Epithelial cell of prostate (primary cell): ENCODE measurements around the gene GHRH.

Experiments used
- DNase-seq: peaks from one replicate; pipeline ENCODE4 v3.0.0-alpha.2; 2011; ENCODE audit warnings: low read depth, low spot score
- H3K27ac ChIP-seq: fragments of 450-650 bp; 2 replicates; pipeline ENCODE4 v1.5.1; 2017; ENCODE audit warnings: mild to moderate bottlenecking

GHRH gene, protein sequence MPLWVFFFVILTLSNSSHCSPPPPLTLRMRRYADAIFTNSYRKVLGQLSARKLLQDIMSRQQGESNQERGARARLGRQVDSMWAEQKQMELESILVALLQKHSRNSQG

DNA sequence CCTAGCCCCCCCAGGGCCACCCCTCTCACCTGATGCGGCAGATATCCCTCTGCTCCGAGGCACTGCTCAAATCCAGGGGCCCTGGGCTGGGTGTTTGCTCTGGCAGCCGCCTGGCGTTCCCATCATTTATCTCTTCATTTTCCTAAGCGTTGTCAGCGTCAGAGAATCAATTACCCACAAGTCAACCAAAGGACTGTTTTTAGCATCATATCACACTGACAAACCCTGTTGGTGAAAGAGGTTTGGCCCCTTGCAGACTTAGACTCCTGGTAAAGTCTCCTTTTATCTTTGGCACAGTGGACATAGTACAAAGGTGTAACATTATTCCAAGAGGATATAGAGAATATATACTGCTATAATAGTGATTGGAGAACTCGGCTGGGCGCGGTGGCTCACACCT lies at the start of gene GHRH:
GHRH (minus strand) TSS at position 101 of the 400 bp plus-strand sequence. CDS start 4,925 bp downstream, outside the sequence.
- H3K27ac ChIP-seq: no peak within 1 kb of the TSS
- no peak for DNase-seq

DNA sequence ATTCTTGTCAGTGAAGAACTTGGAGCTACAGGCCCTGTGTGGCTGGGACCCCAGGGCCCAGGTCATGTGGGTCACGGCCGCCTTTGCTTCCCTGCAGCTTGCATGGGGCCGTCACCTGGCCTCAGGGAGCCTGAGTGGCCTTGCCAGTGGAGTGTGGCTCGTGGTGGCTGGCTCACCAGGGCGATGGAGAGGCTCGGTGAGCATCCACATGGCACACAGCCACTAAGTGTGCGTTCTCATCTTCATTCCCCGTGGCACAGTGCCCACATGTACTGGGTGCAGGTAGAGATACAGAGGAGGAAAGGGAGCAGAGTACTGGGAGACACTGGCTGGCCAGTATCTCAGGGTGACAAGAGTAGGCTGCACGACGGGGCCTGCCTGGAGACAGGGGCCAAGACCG lies 49.3 kb upstream of the GHRH start:
- no peak for DNase-seq
- no peak overlapping the region for H3K27ac ChIP-seq

GRCh38 chr20:37309936-37310590 lies 48.4 kb upstream of the GHRH start:
- DNase-seq: peak; percentile 63
- peak overlapping the region; percentile 52 for H3K27ac ChIP-seq

DNA sequence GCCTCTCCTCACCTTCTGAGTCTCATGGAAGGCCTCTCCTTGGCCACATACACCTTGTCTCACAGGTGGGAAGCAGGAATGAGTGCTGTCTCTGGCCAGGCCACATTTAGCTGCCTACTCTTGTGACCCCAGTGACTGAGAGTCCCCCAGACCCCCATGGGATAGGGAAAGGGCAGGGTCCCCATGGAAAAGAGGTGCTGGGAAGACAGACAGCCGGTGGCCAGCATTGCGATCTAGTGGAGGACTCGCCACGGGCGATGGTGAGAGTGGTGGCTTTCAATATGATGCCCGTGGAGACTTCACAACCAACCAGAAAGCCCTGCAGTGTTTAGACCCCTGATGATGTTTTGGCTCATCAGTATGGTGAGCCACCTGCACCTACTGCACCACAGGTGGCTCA lies 47.7 kb upstream of the GHRH start:
- no peak for DNase-seq
- peak overlapping the region; percentile 52 for H3K27ac ChIP-seq

DNA sequence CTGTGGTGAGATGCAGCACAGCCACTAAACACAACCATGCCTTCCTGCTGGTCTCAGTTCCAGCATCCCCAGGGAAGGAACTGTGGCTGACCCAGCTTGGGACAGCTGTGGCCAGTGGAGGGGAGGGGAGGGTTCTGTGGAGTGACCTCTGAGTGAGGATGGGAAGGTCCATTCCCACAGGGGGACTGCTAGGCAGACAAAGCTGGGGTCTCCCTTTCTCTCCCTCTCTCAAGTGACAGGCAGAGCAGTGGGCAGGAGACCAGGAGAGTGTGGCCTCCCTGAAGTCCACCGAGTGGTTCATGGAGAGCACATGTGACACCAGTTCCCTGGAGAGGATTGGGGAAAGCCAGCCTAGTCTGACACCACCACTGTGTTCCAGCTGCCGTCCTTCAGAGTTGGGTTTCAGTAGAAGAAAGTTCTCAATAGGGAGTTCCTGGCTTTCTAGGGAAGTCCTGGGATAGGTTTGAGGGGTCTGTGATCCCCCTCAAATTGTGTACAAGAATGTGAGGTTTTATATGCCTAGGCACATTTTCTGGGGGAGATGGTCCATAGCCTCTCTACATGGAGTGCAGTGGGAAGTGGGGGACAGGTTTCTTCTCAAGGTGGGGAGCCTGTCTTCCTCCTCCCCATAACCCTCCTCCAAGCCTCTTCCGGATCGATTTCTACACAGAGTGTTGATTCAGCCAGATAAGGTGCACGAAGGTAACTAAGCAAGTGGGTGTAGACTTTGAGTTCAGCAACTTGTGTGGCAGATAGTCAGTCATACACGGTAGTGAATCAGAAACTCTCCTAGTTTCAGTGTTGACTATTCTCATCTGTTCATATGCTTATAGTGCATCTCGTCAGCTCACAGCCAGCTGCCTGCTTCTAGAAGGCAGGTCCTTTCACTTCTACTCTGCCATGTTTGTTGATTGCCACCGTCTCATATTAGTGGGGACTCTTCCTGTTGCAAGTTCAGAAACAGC lies 46.8 kb upstream of the GHRH start:
- peak; percentile 61 for DNase-seq

DNA sequence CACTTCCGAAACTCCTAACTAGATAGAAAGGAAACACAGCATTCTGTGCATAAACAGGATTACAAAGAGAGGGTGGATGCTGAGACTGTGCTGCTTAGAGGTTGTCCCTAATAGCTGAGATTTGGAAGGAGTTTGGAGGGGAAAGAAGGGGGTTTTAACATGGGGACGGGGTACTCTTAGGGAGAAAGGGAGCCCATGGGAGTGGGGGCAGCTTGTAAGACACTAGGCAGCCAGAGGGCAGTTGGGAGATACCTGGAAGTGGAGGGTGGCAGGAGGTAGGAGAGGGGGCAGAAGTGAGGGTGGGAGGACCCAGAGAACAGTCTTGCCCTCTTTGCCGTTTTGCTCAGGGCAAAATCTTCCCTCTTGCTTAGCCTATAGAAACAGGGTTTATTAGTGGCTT lies 44.2 kb upstream of the GHRH start:
- DNase-seq: no peak
- H3K27ac ChIP-seq: no peak overlapping the region

More for the DNA sequence above, 46.8 kb upstream of the GHRH start:
- peak overlapping the region; percentile 52 for H3K27ac ChIP-seq

DNA sequence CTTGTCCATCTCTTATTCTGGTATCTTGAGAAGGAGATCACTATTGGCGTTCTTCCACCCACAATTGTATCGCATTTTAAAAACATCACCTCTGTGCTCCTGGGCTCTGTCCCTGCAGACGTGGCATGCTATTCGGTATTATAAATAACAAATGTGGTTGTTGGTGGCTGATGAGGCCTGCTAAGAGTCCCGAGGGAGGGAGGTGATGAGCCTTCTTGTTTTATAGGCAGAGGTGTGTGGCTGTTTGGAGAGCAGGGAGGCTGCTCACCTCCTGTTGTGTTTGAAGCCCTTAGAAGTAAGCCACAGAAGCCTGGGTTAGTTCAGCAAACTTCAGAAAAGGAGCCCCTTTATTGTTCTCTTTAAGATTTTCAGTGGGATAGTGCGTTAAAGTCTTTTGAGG lies 43.5 kb upstream of the GHRH start:
- no peak overlapping the region for H3K27ac ChIP-seq
- DNase-seq: no peak

- no peak for DNase-seq
- H3K27ac ChIP-seq: no peak overlapping the region
These were observed 42.0 kb upstream of the GHRH start for GRCh38 chr20:37303637-37304036.

- H3K27ac ChIP-seq: no peak overlapping the region
- DNase-seq: no peak
These were observed 41.4 kb upstream of the GHRH start for GRCh38 chr20:37302981-37303380.

- no peak for DNase-seq
- H3K27ac ChIP-seq: no peak overlapping the region
These were observed 39.9 kb upstream of the GHRH start for GRCh38 chr20:37301558-37301957.

GRCh38 chr20:37301120-37301519 lies 39.5 kb upstream of the GHRH start:
- no peak overlapping the region for H3K27ac ChIP-seq
- DNase-seq: no peak

GRCh38 chr20:37299718-37300528 lies 38.3 kb upstream of the GHRH start:
- peak overlapping the region; percentile 93 for H3K27ac ChIP-seq
- DNase-seq: no peak

- peak; percentile 80 for DNase-seq
- H3K27ac ChIP-seq: peak overlapping the region; percentile 93
These were observed 36.8 kb upstream of the GHRH start for GRCh38 chr20:37298190-37298939.

GRCh38 chr20:37297066-37297736 lies 35.6 kb upstream of the GHRH start:
- no peak for DNase-seq
- H3K27ac ChIP-seq: peak overlapping the region; percentile 93

DNA sequence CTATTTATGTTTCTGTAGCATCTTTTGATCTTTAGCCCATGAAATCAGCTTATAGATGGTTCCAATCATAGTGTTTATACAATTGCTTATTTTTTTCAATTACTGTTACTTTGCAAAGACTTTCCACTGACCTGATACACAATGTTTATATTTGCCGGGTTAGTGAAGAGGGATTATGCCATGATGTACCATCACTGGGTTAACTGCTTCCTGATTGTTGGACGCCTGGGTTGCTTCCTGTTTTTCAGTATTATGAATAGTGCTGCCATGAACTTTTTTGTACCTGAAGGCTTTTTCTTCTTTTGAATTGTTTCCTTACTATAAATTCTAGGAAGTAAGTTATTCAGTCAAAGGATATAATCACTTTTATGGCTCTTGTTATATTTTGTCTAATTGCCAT lies 34.8 kb upstream of the GHRH start:
- peak overlapping the region; percentile 93 for H3K27ac ChIP-seq
- DNase-seq: no peak

DNA sequence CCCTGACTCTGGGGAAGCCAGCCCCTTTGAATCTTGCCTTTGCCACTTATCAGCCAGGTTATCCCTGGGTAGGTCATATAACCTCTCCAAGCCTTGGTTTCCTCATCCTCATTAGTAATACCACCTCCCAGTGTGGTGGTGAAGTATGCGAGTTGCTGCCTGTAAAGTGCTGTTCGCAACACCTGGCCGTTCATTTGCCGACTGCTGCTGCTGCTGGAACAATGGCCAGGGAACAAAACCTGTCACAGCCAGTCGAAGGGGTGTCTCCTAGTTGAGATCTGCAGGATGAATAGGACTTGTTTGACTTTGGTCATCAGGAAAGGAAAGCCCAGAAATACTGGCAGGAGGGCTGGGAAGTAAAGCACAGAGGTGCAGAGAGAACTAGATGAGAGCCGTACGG lies 34.0 kb upstream of the GHRH start:
- peak; percentile 97 for DNase-seq
- H3K27ac ChIP-seq: peak overlapping the region; percentile 93

DNA sequence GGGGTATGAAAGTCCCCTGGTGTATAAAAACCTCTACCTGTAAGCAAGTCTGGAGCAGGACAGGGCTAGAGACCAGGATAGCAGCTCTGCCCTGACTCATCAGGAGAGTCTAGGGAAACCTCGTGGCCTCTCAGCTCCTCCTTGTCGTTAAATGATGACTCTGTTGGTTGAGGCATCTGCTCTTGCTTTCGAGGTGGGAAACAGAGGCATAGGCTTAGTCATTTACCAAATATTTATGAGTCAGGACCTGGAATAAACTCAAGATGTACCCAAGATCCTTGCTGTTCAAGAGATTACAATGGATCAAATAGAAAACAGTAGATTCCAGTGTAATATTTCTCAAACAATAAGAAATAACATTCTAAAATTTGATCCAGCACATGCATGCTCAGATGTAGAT lies 33.4 kb upstream of the GHRH start:
- H3K27ac ChIP-seq: peak overlapping the region; percentile 93
- peak; percentile 97 for DNase-seq

- peak overlapping the region; percentile 93 for H3K27ac ChIP-seq
- DNase-seq: no peak
These were observed 32.8 kb upstream of the GHRH start for GRCh38 chr20:37294262-37294981.
